Activated CD8-positive, alpha-beta T cell treated with anti-CD3 and anti-CD28 coated beads for 36 hours (primary cell): Measurements from ENCODE around the gene GPC5. TPM values are rescaled to one million over a fixed set of nuclear protein-coding genes. Genes with fewer than 3 reads are reported as not detected.

ENCODE experiments used
- ATAC-seq: fragments of 200-7000 bp; cut with Tn5 transposase; one replicate; pipeline ENCODE4 v1.10.0; 2021; ENCODE audit warnings: mild to moderate bottlenecking, moderate library complexity
- CTCF ChIA-PET: fragments of 350-600 bp; sonication (Branson Sonifier 250); formaldehyde crosslinking; loops from one replicate; lab custom pipeline; 2021; ENCODE audit warnings: antibody characterized with exemption; lab: Charles Lee
- POLR2A ChIA-PET: fragments of 350-600 bp; sonication (Branson Sonifier 250); formaldehyde crosslinking; loops from one replicate; lab custom pipeline; 2021; ENCODE audit warnings: antibody characterized with exemption; lab: Charles Lee
- DNase-seq: peaks from one replicate; pipeline ENCODE4 v3.0.0-alpha.2; 2020
- H3K27ac Mint-ChIP-seq: one replicate; pipeline ENCODE4 v1.8.0; 2021; ENCODE audit warnings: mild to moderate bottlenecking, mixed read lengths
- H3K27me3 Mint-ChIP-seq: one replicate; pipeline ENCODE4 v1.8.0; 2021; ENCODE audit warnings: mixed read lengths
- H3K36me3 Mint-ChIP-seq: one replicate; pipeline ENCODE4 v1.8.0; 2021; ENCODE audit warnings: low read depth, mixed read lengths
- H3K4me1 Mint-ChIP-seq: one replicate; pipeline ENCODE4 v1.8.0; 2021; ENCODE audit warnings: low read depth, mixed read lengths
- H3K4me3 Mint-ChIP-seq: one replicate; pipeline ENCODE4 v1.8.0; 2021; ENCODE audit warnings: mild to moderate bottlenecking, moderate library complexity, mixed read lengths
- H3K9me3 Mint-ChIP-seq: one replicate; pipeline ENCODE4 v1.8.0; 2021; ENCODE audit warnings: mixed read lengths
- intact Hi-C: fragments of 100-400 bp; cut with micrococcal nuclease; formaldehyde crosslinking; loops from one replicate; pipeline ENCODE4 v1.10.0; 2022
- total RNA-seq, 2 experiments: library from RNA; stranded (reverse); gene quantifications; one replicate each; pipeline ENCODE4 v1.2.3, GENCODE V29; 2021
- TF ChIP-seq, protein P1 (sequence below): fragments of 200-600 bp; IDR thresholded peaks from one replicate; pipeline ENCODE4 v1.8.0; 2022; ENCODE audit warnings: antibody characterized with exemption, mild to moderate bottlenecking

Gene GPC5
- total RNA-seq, 2 experiments from 2014 or later, result 0.13 to 0.14 TPM

GRCh38 chr13:92825938-92826596 lies 1427.6 kb downstream of the GPC5 start:
- Mint-ChIP-seq H3K36me3 (no peaks in the 10 kb centered on the region), H3K27ac (no peak overlapping the region), H3K27me3 (no peaks in the 10 kb centered on the region), H3K4me3 (no peak overlapping the region), H3K9me3 (no peaks in the 10 kb centered on the region), H3K4me1 (no peaks in the 10 kb centered on the region)
- DNase-seq (no peak), ATAC-seq (no peak)
- intact Hi-C loops, result no loop called here
- ChIA-PET CTCF (no interaction called here), POLR2A (no interaction called here)
- TF ChIP-seq, protein P1, sequence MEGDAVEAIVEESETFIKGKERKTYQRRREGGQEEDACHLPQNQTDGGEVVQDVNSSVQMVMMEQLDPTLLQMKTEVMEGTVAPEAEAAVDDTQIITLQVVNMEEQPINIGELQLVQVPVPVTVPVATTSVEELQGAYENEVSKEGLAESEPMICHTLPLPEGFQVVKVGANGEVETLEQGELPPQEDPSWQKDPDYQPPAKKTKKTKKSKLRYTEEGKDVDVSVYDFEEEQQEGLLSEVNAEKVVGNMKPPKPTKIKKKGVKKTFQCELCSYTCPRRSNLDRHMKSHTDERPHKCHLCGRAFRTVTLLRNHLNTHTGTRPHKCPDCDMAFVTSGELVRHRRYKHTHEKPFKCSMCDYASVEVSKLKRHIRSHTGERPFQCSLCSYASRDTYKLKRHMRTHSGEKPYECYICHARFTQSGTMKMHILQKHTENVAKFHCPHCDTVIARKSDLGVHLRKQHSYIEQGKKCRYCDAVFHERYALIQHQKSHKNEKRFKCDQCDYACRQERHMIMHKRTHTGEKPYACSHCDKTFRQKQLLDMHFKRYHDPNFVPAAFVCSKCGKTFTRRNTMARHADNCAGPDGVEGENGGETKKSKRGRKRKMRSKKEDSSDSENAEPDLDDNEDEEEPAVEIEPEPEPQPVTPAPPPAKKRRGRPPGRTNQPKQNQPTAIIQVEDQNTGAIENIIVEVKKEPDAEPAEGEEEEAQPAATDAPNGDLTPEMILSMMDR, result no peak

DNA sequence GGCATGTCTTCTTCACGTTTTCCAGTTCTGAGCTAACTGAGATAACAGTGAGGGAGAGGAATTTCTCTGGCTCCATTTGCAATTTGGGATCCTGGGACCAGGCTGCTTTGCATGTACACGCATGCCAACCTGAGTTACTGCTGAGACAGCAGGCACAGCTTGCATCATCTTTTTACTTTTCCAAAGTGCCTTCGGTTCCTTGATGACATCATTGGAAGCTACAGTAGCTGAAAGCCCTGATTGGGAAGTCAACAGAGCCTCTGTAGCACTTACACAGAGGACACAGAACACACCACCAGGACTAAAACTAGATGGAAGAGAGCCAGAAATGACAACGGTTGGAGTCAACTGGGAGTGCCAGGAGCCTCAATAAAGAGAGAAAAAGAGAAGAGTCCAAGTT lies 1429.1 kb downstream of the GPC5 start:
- TF ChIP-seq, protein P1, result no peak
- Mint-ChIP-seq H3K9me3 (peaks cover 1% of the 10 kb centered on the region), H3K27me3 (no peaks in the 10 kb centered on the region), H3K4me1 (no peaks in the 10 kb centered on the region), H3K36me3 (no peaks in the 10 kb centered on the region), H3K4me3 (no peak overlapping the region), H3K27ac (no peak overlapping the region)
- ATAC-seq, result no peak
- POLR2A ChIA-PET, result no interaction called here
- CTCF ChIA-PET, result no interaction called here
- no peak for DNase-seq
- intact Hi-C loops, result no loop called here

DNA sequence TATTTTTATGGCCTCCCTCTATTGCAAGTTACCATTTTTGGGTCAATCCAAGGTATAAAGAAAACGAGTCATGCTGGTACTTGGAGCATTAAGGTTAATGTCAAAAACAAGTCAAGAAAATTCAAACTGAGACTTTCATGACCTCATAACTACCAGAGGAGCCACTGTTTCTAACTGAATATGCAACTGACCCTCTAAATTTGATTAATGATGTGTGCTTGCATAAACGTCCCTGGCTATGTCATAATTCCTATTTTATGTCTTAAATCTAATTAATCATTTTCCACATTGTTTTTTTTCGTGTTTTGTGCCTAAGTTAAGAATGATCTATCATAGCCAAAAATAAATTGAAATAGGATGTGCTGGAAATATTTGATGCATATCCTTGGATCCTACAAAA lies 1431.5 kb downstream of the GPC5 start:
- peaks cover 1% of the 10 kb centered on the region for H3K9me3 Mint-ChIP-seq
- TF ChIP-seq, protein P1, result no peak
- no peaks in the 10 kb centered on the region for H3K36me3 Mint-ChIP-seq
- CTCF ChIA-PET, result no interaction called here
- no peak overlapping the region for H3K27ac Mint-ChIP-seq
- intact Hi-C loops, result no loop called here
- H3K4me3 Mint-ChIP-seq, result no peak overlapping the region
- DNase-seq (no peak), ATAC-seq (no peak)
- no peaks in the 10 kb centered on the region for H3K4me1 Mint-ChIP-seq
- POLR2A ChIA-PET, result no interaction called here
- no peaks in the 10 kb centered on the region for H3K27me3 Mint-ChIP-seq

- H3K27me3 Mint-ChIP-seq, result no peaks in the 10 kb centered on the region
- ATAC-seq, result no peak
- TF ChIP-seq, protein P1, result no peak
- no peak overlapping the region for H3K27ac Mint-ChIP-seq
- no peaks in the 10 kb centered on the region for H3K36me3 Mint-ChIP-seq
- H3K4me3 Mint-ChIP-seq, result no peak overlapping the region
- peaks cover 1% of the 10 kb centered on the region for H3K9me3 Mint-ChIP-seq
- CTCF ChIA-PET, result no interaction called here
- no peak for DNase-seq
- intact Hi-C loops, result no loop called here
- POLR2A ChIA-PET, result no interaction called here
- no peaks in the 10 kb centered on the region for H3K4me1 Mint-ChIP-seq
Observed at GRCh38 chr13:92830821-92831220, 1432.4 kb downstream of the GPC5 start.

DNA sequence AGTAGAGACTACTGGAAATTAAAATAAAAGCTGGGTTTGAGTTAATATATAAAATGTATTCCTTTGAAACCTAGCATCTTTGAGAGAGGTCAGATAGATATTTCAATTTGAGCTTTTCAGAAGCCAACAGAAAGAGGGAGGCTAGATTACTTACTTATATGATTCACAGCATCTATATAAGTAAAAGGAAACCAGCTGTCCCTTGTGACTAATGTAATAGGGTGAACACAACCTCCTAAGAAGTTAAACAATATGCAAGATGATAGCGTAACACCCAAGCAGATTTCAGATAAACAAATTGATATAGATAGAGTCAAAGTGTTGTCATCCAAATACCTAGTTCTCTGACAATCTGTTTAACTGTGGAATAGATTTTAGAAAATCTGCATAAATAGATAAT lies 1434.7 kb downstream of the GPC5 start:
- Mint-ChIP-seq H3K27me3 (no peaks in the 10 kb centered on the region), H3K36me3 (no peaks in the 10 kb centered on the region), H3K4me3 (no peak overlapping the region), H3K27ac (no peak overlapping the region), H3K9me3 (peaks cover 5% of the 10 kb centered on the region), H3K4me1 (no peaks in the 10 kb centered on the region)
- TF ChIP-seq, protein P1, result no peak
- CTCF ChIA-PET, result no interaction called here
- POLR2A ChIA-PET, result no interaction called here
- intact Hi-C loops, result no loop called here
- DNase-seq (no peak), ATAC-seq (no peak)
